ENCODE results near the gene TSGA10IP. TPM values are rescaled to one million over a fixed set of nuclear protein-coding genes. Genes with fewer than 3 reads are reported as not detected.

Gene TSGA10IP
- total RNA-seq, 3 donors from 2014 or later, result 0.19 TPM; not detected in 2

GRCh38 chr11:65960824-65961266, 15.6 kb downstream of the TSGA10IP start:
- Histone ChIP-seq H3K4me3 (peak overlapping the region; percentile 99), H3K4me1 (ENCODE audit: low read depth) (peaks cover 20% of the 10 kb centered on the region), H3K36me3 (ENCODE audit: low read depth) (peaks cover 2% of the 10 kb centered on the region), H3K9me3 (no peaks in the 10 kb centered on the region)
- no peak for TF ChIP-seq CTCF (IDR thresholded peaks at IDR 0.05)
- ATAC-seq (peak; percentile 7), DNase-seq (peak in 2 of 3 donors; percentile 13 to 46)
- intact Hi-C loops (cut with DNase I, micrococcal nuclease), result no loop called here

DNA sequence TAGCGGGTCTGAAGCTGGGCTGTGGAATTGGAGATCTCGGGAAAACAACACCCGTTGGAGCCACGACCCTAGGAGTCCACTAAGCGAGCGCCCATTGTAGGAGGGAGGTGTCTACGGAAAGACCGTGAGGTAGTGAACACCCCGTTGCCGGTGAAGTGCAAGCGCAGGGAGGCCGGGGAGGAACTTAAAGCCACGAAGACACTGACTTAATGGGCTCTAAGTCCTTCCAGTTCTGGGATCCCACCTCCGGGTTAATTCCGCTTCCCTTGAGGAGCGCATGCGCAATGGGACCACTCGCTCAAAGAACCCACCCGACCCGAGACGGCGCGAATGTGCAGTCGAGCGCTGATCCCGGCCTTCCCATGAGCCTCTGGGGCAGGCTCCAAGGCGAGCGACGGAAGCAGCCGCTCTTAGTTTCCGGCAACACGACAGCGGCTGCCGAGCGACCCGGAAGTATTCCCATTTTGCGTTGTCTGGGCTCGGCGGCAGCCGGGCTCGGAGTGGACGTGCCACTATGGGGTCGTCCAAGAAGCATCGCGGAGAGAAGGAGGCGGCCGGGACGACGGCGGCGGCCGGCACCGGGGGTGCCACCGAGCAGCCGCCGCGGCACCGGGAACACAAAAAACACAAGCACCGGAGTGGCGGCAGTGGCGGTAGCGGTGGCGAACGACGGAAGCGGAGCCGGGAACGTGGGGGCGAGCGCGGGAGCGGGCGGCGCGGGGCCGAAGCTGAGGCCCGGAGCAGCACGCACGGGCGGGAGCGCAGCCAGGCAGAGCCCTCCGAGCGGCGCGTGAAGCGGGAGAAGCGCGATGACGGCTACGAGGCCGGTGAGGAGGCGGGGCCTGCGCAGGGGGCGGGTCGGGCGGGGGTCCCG, 16.2 kb downstream of the TSGA10IP start, which contains the start of gene SART1:
TSS of gene SART1 (plus strand) at position 468 of the 874 bp plus-strand sequence. CDS start at position 515, 47 bp downstream.
- no peak for TF ChIP-seq CTCF (IDR thresholded peaks at IDR 0.05)
- intact Hi-C loops (cut with DNase I, micrococcal nuclease), result no loop called here
- H3K4me1 ChIP-seq (ENCODE audit: low read depth), result peaks cover 19% of the 10 kb centered on the region
- H3K36me3 ChIP-seq (ENCODE audit: low read depth), result peaks cover 9% of the 10 kb centered on the region
- ATAC-seq (peak; percentile 97), DNase-seq (peak; percentile 96 to 99 (median 97))
- no peaks in the 10 kb centered on the region for H3K9me3 ChIP-seq
- peak within 1 kb of the TSS; percentile 99 for H3K4me3 ChIP-seq

GRCh38 chr11:65962141-65962564, 16.9 kb downstream of the TSGA10IP start:
- H3K36me3 ChIP-seq (ENCODE audit: low read depth), result peaks cover 14% of the 10 kb centered on the region
- DNase-seq (no peak), ATAC-seq (peak; percentile 6)
- H3K9me3 ChIP-seq, result no peaks in the 10 kb centered on the region
- intact Hi-C loops (cut with DNase I, micrococcal nuclease), result no loop called here
- TF ChIP-seq CTCF (IDR thresholded peaks at IDR 0.05), result no peak
- H3K4me1 ChIP-seq (ENCODE audit: low read depth), result peaks cover 16% of the 10 kb centered on the region
- H3K4me3 ChIP-seq, result peak overlapping the region; percentile 99

- intact Hi-C loops (cut with DNase I, micrococcal nuclease), result no loop called here
- Histone ChIP-seq H3K4me3 (no peak overlapping the region), H3K4me1 (ENCODE audit: low read depth) (peaks cover 16% of the 10 kb centered on the region), H3K9me3 (no peaks in the 10 kb centered on the region), H3K36me3 (ENCODE audit: low read depth) (peaks cover 14% of the 10 kb centered on the region)
- ATAC-seq (no peak), DNase-seq (no peak)
- no peak for TF ChIP-seq CTCF (IDR thresholded peaks at IDR 0.05)
Measured at GRCh38 chr11:65964906-65965305, 19.6 kb downstream of the TSGA10IP start.

DNA sequence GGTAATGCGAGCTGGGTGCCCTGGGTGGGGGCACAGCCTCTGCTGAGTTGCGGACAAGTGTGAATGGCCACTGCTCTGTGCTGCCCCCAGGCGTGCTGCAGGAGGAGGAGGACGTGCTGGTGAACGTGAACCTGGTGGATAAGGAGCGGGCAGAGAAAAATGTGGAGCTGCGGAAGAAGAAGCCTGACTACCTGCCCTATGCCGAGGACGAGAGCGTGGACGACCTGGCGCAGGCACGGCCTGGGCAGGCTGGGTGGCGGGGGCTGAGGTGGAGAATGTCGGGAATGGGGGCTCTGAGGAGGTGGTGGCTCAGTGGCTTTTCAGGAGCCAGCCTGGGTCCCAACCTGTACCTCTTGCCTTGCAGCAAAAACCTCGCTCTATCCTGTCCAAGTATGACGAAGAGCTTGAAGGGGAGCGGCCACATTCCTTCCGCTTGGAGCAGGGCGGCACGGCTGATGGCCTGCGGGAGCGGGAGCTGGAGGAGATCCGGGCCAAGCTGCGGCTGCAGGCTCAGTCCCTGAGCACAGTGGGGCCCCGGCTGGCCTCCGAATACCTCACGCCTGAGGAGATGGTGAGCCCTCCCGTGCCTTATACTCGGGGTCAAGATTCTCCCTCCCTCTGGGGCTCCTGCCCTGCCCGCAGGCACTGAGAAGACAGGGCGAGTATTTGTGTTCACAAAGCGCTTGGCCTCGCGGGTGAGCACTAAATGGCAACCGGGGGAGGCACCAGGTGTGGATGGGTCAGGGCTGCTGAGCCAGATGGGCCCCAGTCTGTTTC, 20.9 kb downstream of the TSGA10IP start:
- Histone ChIP-seq H3K4me1 (ENCODE audit: low read depth) (peaks cover 16% of the 10 kb centered on the region), H3K36me3 (ENCODE audit: low read depth) (peaks cover 14% of the 10 kb centered on the region), H3K9me3 (no peaks in the 10 kb centered on the region), H3K4me3 (no peak overlapping the region)
- ATAC-seq, result no peak
- intact Hi-C loops (cut with DNase I, micrococcal nuclease), result no loop called here
- no peak for DNase-seq
- no peak for TF ChIP-seq CTCF (IDR thresholded peaks at IDR 0.05)

Data from mucosa of descending colon (tissue), 3 donors.